Urinary bladder (tissue), 4 donors: Measurements from ENCODE around the gene TRAPPC5. TPM values are rescaled to one million over a fixed set of nuclear protein-coding genes. Genes with fewer than 3 reads are reported as not detected.
"Not testable (repeated sequence)": the region's sequence is repeated elsewhere in the genome, so short reads cannot be mapped to it uniquely, and the experiment has no call there.

Experiments
- DNase-seq: peaks from one replicate; pipeline ENCODE4 v3.0.0-alpha.2; 2015; ENCODE audit errors: extremely low spot score
- H3K27ac ChIP-seq: one replicate; pipeline ENCODE4 v1.5.1; 2013; ENCODE audit warnings: low read depth, mild to moderate bottlenecking, moderate library complexity
- H3K36me3 ChIP-seq: one replicate; pipeline ENCODE4 v1.6.1; 2013; ENCODE audit warnings: mild to moderate bottlenecking, moderate library complexity; ENCODE audit not compliant: insufficient read depth
- H3K4me1 ChIP-seq: one replicate; pipeline ENCODE4 v1.6.1; 2013; ENCODE audit warnings: mild to moderate bottlenecking, moderate library complexity; ENCODE audit not compliant: insufficient read depth
- H3K4me3 ChIP-seq: one replicate; pipeline ENCODE4 v1.5.1; 2013; ENCODE audit warnings: low read depth, low read length
- WGBS: extraction: QIAGEN DNeasy Blood & Tissue Kit; methylation state at CpG from one replicate; pipeline ENCODE4 v1.1.7; 2013; 5-methylcytosine and 5-hydroxymethylcytosine counted together
- polyA plus RNA-seq: library from polyadenylated mRNA; stranded (reverse); fragments of 200-250 nt; gene quantifications from one replicate; pipeline ENCODE4 v1.2.3, GENCODE V29; 2013
- total RNA-seq: library from RNA; depleted of rRNA; stranded (reverse); fragments of >200 nt; gene quantifications from one replicate; pipeline ENCODE4 v1.2.3, GENCODE V29; 2014
- donor health status: healthy with polysubstance abuse.
- donor health status: healthy.

TRAPPC5 gene
- total and polyA plus RNA-seq, 2 donors = 21.6 to 112 TPM

DNA sequence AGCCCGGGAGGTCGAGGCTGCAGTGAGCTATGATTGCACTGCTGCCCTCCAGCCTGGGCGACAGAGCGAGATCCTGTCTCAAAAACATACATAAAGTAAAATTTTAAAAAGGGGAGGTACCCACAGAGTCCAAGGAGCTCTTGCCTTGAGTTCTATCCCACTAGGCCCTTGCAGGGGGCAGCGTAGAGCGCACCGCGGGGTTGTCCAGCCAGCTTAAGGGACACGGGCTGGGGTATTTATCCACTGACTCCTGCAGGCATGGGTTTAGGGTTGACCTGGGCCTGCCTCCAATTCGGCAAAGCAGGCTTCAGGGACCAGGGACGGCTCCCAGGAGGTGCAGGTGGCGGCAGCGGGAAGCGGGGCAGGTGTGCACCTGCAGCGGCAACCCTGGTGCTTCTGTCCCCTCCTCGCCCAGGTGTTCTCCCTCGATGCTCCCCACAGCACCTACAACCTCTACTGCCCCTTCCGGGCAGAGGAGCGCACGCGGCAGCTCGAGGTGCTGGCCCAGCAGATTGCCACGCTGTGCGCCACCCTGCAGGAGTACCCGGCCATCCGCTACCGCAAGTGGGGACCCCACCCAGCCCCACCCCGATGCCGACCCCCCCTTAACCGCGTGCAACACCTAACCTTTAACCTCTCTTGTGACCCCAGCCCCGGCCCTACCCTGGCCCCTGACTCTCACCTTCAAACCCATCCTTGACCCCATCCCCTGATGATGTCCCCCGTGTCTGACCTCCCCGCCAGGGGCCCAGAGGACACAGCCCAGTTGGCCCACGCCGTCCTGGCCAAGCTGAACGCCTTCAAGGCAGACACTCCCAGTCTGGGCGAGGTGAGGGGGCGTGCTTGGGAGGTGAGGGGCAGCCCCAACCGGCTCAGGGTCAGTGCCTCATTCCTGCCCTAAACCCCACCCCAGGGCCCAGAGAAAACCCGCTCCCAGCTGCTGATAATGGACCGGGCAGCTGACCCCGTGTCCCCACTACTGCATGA, 39.0 kb upstream of the TRAPPC5 start:
- no peak for DNase-seq
- Histone ChIP-seq H3K4me1 (no peaks in the 10 kb centered on the region), H3K4me3 (no peak overlapping the region), H3K27ac (no peak overlapping the region), H3K36me3 (no peaks in the 10 kb centered on the region)
- WGBS = 84% methylated on average over 43 of the region's 43 CpGs

GRCh38 chr19:7642295-7643030, 38.2 kb upstream of the TRAPPC5 start:
- Histone ChIP-seq H3K4me1 (no peaks in the 10 kb centered on the region), H3K27ac (no peak overlapping the region), H3K36me3 (no peaks in the 10 kb centered on the region), H3K4me3 (no peak overlapping the region)
- 90% methylated on average over 27 of the region's 27 CpGs for WGBS
- no peak for DNase-seq

DNA sequence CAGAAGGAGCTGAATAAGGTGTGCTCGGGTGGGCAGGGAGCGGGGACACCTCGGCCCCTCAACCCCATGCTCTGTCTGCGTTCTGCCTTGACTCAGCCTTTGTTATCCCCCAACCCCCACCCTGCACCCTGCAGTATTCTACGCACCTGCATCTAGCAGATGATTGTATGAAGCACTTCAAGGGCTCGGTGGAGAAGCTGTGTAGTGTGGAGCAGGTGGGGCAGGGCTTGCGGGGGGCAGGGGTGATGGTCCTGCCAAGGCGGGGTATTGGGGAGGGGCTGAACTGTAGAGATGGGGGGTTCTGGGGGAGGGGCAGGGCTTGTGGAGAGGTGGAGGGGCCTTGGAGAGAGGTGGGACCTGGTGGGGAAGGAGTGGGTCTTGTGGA, 37.6 kb upstream of the TRAPPC5 start:
- no peak for DNase-seq
- WGBS = 88% methylated on average over 8 of the region's 8 CpGs
- Histone ChIP-seq H3K4me1 (no peaks in the 10 kb centered on the region), H3K27ac (no peak overlapping the region), H3K4me3 (no peak overlapping the region), H3K36me3 (no peaks in the 10 kb centered on the region)

GRCh38 chr19:7643629-7644549, 36.7 kb upstream of the TRAPPC5 start:
- DNase-seq, H3K27ac ChIP-seq, H3K36me3 ChIP-seq, H3K4me1 ChIP-seq, H3K4me3 ChIP-seq: not testable (repeated sequence)
- 76% methylated on average over 10 of the region's 10 CpGs for WGBS

DNA sequence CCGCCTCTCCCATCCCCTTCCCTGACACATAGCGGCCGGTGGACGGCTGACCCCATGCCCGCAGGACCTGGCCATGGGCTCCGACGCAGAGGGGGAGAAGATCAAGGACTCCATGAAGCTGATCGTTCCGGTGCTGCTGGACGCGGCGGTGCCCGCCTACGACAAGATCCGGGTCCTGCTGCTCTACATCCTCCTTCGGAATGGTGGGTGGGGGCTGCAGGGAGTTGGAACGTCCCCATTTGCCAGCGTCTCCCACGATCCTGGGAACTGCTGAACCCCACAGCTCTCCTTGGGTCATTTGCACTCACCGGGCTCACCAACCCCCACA, 36.1 kb upstream of the TRAPPC5 start:
- 93% methylated on average over 20 of the region's 20 CpGs for WGBS
- DNase-seq = no peak

GRCh38 chr19:7645163-7645562, 35.5 kb upstream of the TRAPPC5 start:
- Histone ChIP-seq H3K4me1 (no peaks in the 10 kb centered on the region), H3K27ac (no peak overlapping the region), H3K4me3 (no peak overlapping the region), H3K36me3 (no peaks in the 10 kb centered on the region)
- 89% methylated on average over 14 of the region's 14 CpGs for WGBS
- DNase-seq = no peak

More for the DNA sequence above, 36.1 kb upstream of the TRAPPC5 start:
- Histone ChIP-seq H3K4me1 (no peaks in the 10 kb centered on the region), H3K36me3 (no peaks in the 10 kb centered on the region), H3K4me3 (no peak overlapping the region), H3K27ac (no peak overlapping the region)

DNA sequence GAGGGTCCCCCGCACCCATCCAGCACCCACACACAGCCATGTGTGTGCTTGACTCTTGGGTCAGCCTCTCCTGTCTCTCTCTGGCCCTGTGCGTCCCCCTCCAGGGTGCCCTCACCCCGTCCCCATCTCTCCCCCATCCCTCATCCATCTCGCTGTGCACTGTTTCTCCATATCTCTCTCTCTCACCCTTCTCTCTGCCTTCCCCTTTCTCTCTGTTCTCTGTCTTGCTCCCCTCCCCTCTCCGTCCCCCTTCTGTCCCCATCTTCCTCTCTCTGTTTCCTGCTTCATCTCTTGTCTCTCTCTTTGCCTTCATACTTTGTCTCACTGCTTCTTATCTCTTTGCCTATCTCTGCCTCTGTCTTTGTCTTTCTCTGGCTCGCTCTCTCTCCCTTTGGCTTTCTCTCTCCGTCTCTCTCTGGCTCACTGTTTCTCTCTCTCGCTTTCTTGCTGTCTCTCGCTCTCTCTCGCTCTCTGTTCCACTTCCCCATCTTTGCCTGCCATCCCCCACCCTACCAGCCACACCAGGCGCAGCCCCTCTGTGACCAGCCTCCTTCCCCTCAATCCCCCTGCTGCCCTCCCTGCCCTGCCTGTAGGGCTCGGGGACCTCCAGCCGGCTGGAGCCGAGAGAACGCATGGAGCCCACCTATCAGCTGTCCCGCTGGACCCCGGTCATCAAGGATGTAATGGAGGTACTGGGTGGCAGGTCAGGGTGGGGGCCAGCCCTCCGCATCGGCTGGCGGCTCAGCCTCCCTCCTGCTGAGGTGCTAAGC, 34.8 kb upstream of the TRAPPC5 start:
- Histone ChIP-seq H3K4me3 (no peak overlapping the region), H3K4me1 (no peaks in the 10 kb centered on the region), H3K27ac (no peak overlapping the region), H3K36me3 (no peaks in the 10 kb centered on the region)
- DNase-seq = no peak
- 59% methylated on average over 20 of the region's 20 CpGs for WGBS

DNA sequence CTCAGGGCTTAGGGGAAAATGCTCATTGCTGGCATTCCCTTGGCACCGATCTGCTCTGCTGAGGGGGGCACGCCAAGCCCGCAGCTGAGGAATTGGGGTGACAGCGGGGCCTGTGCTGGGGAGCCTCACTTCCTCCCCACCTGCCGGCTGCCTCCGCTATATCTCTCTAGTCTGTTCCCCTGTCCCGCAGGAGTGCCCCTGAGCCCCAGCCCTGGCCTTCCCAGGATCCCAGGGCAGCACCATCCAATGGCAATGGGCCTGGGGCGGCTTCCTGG, 34.3 kb upstream of the TRAPPC5 start:
- WGBS = 83% methylated on average over 8 of the region's 8 CpGs
- Histone ChIP-seq H3K4me1 (no peaks in the 10 kb centered on the region), H3K4me3 (no peak overlapping the region), H3K36me3 (no peaks in the 10 kb centered on the region), H3K27ac (no peak overlapping the region)
- no peak for DNase-seq

GRCh38 chr19:7647156-7647555, 33.5 kb upstream of the TRAPPC5 start:
- no peak for DNase-seq
- Histone ChIP-seq H3K4me1 (no peaks in the 10 kb centered on the region), H3K4me3 (no peak overlapping the region), H3K36me3 (no peaks in the 10 kb centered on the region), H3K27ac (no peak overlapping the region)
- 91% methylated on average over 26 of the region's 26 CpGs for WGBS

DNA sequence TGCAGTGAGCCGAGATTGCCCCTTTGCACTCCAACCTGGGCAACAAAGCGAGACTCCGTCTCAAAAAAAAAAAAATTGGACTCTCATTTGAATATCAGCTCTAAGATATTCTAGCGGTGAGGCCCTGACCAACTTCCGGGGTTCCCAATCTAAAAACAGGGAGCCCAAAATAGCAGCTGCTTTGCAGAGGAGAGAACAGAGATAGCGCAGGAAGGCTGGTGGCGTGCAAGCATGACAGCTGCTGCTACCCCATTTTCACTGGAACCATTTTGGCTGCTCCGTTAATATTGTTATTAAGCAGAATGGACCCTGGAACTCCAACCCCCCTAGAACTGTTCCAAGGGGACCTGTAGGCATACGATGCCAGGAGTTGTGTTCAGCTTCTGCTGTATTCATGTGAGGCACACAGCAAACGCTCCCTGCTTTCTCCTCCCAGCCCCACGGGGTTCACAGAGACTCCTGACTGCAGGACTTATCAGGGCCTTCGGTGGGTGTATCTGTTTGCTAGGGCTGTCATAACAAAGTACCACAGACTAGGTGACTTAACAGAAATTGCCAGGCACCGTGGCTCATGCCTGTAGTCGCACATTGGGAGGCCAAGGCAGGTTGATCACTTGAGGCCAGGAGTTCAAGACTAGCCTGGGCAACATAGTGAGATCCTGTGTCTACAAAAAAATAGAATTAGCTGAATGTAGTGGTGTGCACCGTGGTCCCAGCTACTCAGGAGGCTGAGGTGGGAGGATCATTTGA, 32.2 kb upstream of the TRAPPC5 start:
- Histone ChIP-seq H3K4me1 (no peaks in the 10 kb centered on the region), H3K4me3 (no peak overlapping the region), H3K27ac (no peak overlapping the region), H3K36me3 (no peaks in the 10 kb centered on the region)
- WGBS = 85% methylated on average over 15 of the region's 15 CpGs
- DNase-seq = no peak

DNA sequence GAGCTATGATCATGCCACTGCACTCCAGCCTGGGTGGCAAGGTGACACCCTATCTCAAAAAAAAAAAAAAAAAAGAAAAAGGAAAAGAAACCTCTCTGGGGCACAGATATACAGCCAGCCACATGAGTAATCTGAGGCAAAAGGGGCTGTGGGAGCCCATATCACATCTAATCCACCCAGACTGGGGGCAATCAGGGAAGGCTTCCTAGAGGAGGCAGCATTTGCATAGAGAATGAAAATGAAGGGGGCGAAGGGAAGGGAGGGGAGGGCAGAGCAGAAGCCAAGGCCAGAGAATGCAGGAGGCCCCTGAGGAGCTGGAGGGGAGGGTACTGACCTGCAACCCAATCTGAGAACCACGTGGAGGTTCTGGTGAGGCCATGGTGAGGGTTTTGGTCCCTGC, 30.5 kb upstream of the TRAPPC5 start:
- Histone ChIP-seq H3K4me3 (no peak overlapping the region), H3K4me1 (no peaks in the 10 kb centered on the region), H3K27ac (no peak overlapping the region), H3K36me3 (no peaks in the 10 kb centered on the region)
- 38% methylated on average over 2 of the region's 2 CpGs for WGBS
- DNase-seq = no peak

- no peak overlapping the region for H3K4me3 ChIP-seq
- no peak overlapping the region for H3K27ac ChIP-seq
- 4% methylated on average over 28 of the region's 28 CpGs for WGBS
- no peaks in the 10 kb centered on the region for H3K36me3 ChIP-seq
- peak; percentile 67 for DNase-seq
- H3K4me1 ChIP-seq = no peaks in the 10 kb centered on the region
Observed at GRCh38 chr19:7652061-7652641, 28.5 kb upstream of the TRAPPC5 start.
